ENCODE results near the gene MOB2. TPM values are rescaled to one million over a fixed set of nuclear protein-coding genes. Genes with fewer than 3 reads are reported as not detected.

The MOB2 gene
- total and polyA plus RNA-seq, 9 of the 15 experiments (the other 6 are each of a cell fraction or from before 2014, with no cell fraction given): 0.17 to 36.8 (median 19.2) TPM

- no peak overlapping the region for H3K4me3 ChIP-seq
- ChIA-PET POLR2A (interaction anchor here (0.6 to 1.7 kb wide), 2 partner anchors 9 to 13 kb away, joined by 3 to 5 read pairs; no protein-coding TSS in a partner anchor), CTCF (ENCODE audit: low intra/inter-chr PET ratio) (no interaction called here)
- intact Hi-C loops (cut with micrococcal nuclease): no loop called here
- no peaks in the 10 kb centered on the region for H3K36me3 ChIP-seq (ENCODE audit: control insufficient read depth, insufficient read depth, low read length)
- H3K9me3 ChIP-seq (replicated peaks; ENCODE audit: control insufficient read depth, insufficient read depth, low read depth, low read length): no peaks in the 10 kb centered on the region
- H3K27ac ChIP-seq (ENCODE audit: extremely low read depth, low read depth, low read length): no peak overlapping the region
- H3K79me2 ChIP-seq (ENCODE audit: control insufficient read depth, insufficient read depth, low read length): peaks cover 23% of the 10 kb centered on the region
- peaks cover 4% of the 10 kb centered on the region for H3K9me1 ChIP-seq (ENCODE audit: control insufficient read depth, insufficient read depth, low read length)
- FAIRE-seq (peak; percentile 29), ATAC-seq (no peak), DNase-seq (ENCODE audit: extremely low read depth in 1 of 4, low spot score in 3 of 4) (no peak)
- in situ Hi-C loops (cut with MboI): no loop called here
- WGBS (ENCODE audit: insufficient coverage, low coverage, missing lambda C conversion rate): 78% methylated on average over 6 of the region's 6 CpGs
- H4K20me1 ChIP-seq (replicated peaks; ENCODE audit: control insufficient read depth, insufficient read depth, low read length): peaks cover 42% of the 10 kb centered on the region
- BruUV-seq (replicated peaks): no TSS peak
- H3K4me2 ChIP-seq (ENCODE audit: insufficient read depth, low read length): no peak overlapping the region
- no peak overlapping the region for H3K9ac ChIP-seq (ENCODE audit: insufficient read depth in 1 of 2, low read depth in 2 of 2, low read length in 2 of 2)
- H3K27me3 ChIP-seq (ENCODE audit: control insufficient read depth in 2 of 2, insufficient read depth in 2 of 2, low read length in 2 of 2): no peaks in the 10 kb centered on the region
- no peak for TF ChIP-seq MCM7 (IDR thresholded peaks at IDR 0.05)
- no peak for TF ChIP-seq ZSCAN29 (IDR thresholded peaks at IDR 0.05)
- TF ChIP-seq SREBF1 (IDR thresholded peaks at IDR 0.05; ENCODE audit: borderline replicate concordance, low read depth, low read length): no peak
- TF ChIP-seq HNRNPL (IDR thresholded peaks at IDR 0.05; ENCODE audit: low read depth, low read length): no peak
- no peak for TF ChIP-seq ZFPM2 (CRISPR knock-in tag; IDR thresholded peaks at IDR 0.05)
- no peak for TF ChIP-seq ID3 (CRISPR knock-in tag; IDR thresholded peaks at IDR 0.05)
- no peak for TF ChIP-seq ID3 (tag; IDR thresholded peaks at IDR 0.05)
- TF ChIP-seq PHF8 (IDR thresholded peaks at IDR 0.05; ENCODE audit: borderline replicate concordance, low read length): no peak
- TF ChIP-seq TRIM25 (IDR thresholded peaks at IDR 0.05; ENCODE audit: borderline replicate concordance): no peak
- H2AFZ ChIP-seq (ENCODE audit: low read depth, low read length): no peak overlapping the region
- peaks cover 17 to 43% of the 10 kb centered on the region in 2 experiments for H3K4me1 ChIP-seq (replicated peaks in 1 of 2; ENCODE audit: control insufficient read depth in 2 of 2, insufficient read depth in 2 of 2, low read length in 2 of 2)
Measured at GRCh38 chr11:1523077-1523476, 36.5 kb upstream of the MOB2 start.
